ENCODE measurements around the gene ZNF746.
A peak's percentile ranks its signal among the peaks of the same experiment; 100 is the strongest.
"Not testable (repeated sequence)": the region's sequence is repeated elsewhere in the genome, so short reads cannot be mapped to it uniquely, and the experiment has no call there.

ZNF746 gene

DNA sequence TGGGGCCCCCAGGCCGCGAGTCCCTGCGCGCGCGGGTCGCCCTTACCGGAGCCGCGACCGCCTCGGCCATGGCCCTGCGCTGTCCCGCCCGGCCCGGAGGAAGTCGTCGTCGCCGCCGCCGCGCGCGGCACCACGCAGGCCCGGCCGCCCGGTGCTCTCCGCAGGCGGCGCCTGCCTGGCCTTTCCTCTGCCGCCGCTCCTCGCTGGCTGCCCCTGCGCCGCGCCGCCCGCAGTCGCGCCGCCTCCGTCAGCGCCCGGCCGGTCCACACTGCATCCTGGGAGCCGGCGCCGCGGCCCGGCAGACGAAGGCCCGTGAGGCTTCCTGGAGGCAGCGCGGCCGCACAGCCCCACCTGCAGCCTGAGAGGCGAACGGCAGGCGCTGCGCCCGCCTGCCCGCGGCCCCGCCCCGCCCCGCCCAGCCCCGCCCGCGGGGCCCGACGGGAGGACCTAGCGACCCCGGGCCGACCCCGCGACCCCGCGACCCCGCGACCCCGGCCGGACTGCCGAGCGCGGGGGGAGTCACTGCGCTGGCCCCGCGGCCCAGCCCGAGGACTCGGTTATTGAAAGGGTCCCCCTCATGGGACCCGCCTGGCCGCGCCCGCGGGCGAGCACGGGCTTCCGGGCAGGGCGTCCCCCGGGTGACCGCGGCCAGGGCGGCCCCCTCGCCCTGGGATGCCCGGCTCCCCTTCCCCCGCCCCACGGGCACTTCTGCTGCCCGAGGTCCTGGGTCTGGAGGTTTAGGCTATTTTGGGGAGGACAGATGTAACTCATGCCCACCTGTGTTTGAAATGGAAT is at the start of gene ZNF746:
Gene ZNF746 (minus strand): TSS at position 343 of the 795 bp plus-strand sequence. CDS start 273 bp downstream, at position 70.
- DNase-seq (ENCODE audit: low read depth) = peak; percentile 67

- no peak for DNase-seq (ENCODE audit: low read depth)
Measured at GRCh38 chr7:149547126-149547525, 49.5 kb upstream of the ZNF746 start.

- no peak for DNase-seq (ENCODE audit: low read depth)
Measured at GRCh38 chr7:149546331-149546730, 48.7 kb upstream of the ZNF746 start.

DNA sequence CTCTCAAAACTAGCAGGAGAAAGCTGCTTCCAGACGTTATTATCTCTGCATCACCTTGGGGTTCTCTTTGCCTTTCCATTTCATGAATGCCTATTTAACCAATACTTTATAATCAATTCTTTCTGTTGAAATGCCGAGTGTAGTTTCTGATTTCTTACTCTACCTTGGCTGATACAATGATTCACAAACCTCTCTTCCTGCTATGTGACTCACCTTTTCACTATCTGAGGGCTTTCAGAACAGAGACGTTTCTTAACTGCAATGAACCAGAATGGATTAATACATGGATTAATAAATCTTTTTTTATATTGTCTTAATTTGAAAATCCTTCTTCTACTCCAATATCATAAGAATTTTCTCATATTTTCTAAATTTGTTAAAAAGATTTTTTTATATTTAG is 46.4 kb upstream of the ZNF746 start:
- no peak for DNase-seq (ENCODE audit: low read depth)

- no peak for DNase-seq (ENCODE audit: low read depth)
Measured at GRCh38 chr7:149532654-149533053, 35.0 kb upstream of the ZNF746 start.

- no peak for DNase-seq (ENCODE audit: low read depth)
Measured at GRCh38 chr7:149529136-149529718, 31.6 kb upstream of the ZNF746 start.

GRCh38 chr7:149527414-149527813 is 29.8 kb upstream of the ZNF746 start:
- DNase-seq (ENCODE audit: low read depth) = no peak

- no peak for DNase-seq (ENCODE audit: low read depth)
Measured at GRCh38 chr7:149525280-149525679, 27.7 kb upstream of the ZNF746 start.

GRCh38 chr7:149524394-149524793 is 26.8 kb upstream of the ZNF746 start:
- DNase-seq (ENCODE audit: low read depth) = no peak

DNA sequence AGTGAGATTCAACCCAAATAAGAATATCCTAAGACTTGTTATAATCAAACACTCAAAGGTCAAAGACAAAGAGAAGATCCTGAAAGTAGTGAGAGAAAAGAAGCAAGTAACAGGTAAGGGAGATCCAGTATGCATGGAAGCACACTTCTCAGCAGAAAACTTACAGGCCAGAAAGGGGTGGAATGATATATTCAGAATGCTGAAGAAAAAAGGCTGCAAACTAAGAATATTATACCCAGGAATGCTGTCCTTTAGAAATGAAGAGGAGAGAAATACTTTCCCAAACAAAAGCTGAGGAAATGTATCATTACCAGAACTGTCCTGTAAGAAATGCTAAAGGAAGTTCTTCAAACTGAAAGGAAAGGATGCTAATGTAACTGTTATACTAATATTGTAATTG is 12.6 kb upstream of the ZNF746 start:
- DNase-seq (ENCODE audit: low read depth) = no peak

DNA sequence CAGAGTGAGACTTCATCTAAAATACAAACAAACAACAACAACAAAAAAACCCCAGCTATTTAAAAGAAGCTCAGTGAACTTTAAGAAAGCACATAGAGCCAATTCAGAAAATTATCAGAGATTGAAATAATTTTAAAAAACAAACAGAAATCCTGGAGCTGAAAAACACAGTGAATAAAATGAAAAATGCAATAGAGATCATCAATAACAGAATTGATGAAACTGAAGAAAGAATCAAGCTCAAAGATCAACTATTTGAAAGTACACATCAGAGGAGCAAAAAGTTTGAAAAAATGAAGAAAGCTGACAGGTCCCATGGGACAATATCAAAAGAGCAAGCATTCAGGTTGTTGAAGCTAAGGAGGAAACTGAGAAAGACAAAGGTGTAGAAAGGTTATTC is 12.2 kb upstream of the ZNF746 start:
- DNase-seq (ENCODE audit: low read depth) = no peak

DNA sequence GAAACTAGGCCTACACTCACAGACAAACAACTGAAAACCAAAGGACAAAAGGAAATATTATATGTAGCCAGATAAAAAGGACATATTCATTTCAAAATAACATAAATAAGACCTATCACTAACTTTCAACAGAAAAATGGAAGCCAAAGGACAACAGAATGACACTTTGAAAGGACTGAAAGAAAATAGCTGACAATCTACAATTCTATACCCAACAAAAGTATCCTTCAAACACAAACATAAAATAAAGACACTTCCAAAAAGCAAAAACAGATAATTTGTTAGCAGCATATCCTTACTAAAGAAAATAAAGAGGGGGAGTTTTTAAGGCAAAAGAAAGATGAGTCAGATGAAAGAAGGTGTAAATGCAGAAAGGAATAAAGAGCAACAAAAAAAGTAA is 7.9 kb upstream of the ZNF746 start:
- DNase-seq (ENCODE audit: low read depth) = no peak

DNA sequence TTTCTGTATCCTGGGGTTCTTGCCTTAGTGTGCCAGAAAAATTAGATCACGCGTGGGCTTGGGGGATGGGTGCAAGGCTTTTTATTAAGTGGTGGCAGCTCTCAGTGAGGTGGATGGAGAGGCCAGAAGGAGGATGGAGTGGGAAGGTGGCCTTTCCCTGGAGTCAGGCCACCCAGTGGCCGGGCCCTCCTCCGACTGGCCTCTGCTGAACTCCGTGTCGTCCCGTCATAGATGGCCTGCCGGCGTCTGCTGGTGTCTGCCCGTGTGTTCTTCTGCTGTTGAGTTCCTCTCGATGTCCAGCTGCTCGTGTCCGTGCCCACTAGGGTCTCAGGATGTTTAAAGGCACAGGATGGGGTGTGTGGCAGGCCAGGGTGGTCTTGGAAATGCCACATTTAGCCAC is 4.0 kb upstream of the ZNF746 start:
- DNase-seq (ENCODE audit: low read depth) = no peak

DNA sequence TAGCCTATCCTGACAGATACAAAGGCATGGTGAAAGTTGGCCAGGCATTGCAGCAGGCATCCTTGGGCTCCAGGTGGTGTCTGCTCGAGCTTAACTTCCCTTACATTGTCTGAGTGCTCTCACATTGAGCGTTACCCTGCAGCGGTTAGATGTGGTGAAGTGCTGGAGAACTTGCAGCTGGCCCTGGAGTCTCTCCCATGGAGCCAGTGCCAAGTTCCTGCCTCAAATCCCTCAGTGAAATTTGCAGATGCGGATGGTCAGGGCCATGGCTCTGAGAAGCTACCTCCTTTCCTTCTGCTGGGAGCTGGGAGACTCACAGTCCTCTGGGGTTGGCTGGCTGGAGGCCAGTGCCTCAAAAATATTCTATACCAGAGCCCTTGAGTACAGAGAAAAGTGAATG is 3.3 kb upstream of the ZNF746 start:
- DNase-seq (ENCODE audit: low read depth) = no peak

DNA sequence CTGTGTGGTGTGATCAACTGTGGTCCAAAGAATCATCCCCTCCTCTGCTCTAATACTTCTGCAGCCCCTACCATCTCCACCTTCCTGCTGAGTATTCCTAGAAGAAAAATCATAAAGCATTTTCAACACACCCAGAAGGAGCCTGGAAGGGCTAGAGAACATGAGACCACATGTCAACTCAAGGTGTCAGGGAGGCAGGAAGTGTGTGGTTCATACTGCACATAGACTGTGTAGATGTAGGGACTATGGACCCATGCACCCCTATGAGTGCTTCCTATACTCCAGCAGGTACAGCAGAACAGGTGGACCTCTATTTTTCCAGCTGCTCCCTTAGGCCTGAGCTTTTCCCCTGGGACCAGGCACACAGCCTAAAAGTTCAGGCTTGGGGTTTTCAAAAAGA is 2.6 kb upstream of the ZNF746 start:
- DNase-seq (ENCODE audit: low read depth) = no peak

DNA sequence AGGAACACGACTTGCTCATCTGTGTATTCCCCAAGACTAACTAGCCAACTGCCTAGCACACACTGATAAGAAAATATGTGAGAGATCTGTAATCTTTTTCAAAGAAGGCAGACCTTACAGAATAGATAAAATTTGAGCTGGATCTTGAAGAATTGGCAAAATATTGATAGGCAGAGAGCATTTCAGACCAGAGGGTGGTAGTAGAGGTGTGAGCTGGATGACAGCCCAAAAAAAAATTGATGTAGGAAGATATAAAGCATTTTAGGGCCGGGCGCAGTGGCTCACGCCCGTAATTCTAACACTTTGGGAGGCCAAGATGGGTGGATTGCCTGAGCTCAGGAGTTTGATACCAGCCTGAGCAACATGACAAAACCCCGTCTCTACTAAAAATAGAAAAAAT is 1.2 kb upstream of the ZNF746 start:
- no peak for DNase-seq (ENCODE audit: low read depth)

DNA sequence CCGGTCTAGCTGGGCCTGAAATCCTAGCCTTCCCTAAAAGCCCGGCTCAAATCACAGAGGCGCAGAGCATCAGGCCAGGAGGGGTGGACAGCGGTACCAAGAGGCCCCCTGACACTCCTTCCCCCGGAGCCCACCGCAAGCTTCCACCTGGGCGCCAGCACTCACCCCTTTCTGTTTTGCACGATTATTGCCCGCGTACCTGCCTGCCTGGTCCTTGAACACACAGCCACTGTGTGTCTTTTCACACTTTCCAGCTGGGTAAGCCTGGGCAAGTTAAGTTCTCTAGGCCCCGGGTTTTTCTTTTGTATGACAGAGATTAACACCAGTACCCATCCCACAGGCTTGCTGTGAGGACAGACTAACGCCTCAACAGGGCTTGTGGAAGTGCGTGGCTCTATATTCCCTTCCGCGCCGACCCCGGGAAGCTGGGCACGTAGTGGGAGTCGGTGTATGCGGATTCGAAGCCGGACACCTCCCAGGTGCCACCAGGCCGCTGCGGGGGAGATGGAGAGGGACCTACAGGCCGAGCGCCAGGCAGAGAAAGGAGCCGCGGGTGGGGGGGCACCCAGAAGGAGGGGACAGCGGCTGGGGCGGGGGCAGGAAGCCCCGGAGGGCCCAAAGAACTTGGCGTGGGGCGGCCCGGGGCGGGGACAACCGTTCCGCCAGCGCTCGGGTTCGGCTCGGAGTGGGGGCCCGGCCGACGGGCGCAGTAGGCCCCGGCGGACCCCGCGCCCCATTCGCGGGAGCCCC is 792 bp downstream of the ZNF746 start:
- DNase-seq (ENCODE audit: low read depth) = peak; percentile 49

DNA sequence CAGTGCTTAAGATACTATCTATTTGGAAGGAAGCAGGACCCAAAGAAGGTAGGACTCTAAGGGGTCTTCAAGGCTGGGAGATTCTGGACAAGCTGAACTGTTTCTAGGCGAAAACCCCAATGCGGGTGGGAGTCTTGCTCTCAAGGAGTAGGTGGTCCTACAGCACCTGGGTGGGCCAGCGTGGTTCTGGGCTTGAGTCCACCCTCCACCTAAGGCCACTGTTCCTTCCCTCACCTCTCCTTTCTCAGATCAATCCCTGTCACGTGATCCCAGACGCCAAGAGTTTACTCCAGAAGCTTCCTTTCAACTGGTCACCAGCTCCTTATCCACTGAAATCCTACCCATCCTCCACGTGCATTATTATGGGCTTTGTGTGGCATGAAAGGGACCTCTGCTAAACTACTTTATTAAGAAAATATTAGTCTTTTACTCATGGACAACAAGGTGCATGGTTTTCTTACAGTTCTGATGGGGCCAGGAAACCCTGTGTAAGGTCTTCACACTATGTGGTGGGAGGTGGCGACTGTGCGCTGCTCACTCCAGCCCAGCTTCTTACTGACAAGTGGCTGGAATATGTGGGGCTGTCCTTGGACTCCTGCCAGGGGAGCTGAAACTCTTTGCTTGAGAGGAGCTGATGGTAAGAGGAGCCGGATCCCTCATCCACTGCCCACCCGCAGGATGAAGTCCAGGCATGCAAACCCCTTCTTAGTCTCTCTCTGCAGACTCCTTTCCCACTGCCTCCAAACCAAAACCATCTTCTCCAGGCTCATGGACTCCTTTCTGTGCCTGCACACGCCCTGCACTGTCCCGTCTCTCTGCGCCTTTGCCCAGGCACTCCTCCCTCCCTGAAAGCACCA is 1.6 kb downstream of the ZNF746 start:
- DNase-seq (ENCODE audit: low read depth) = no peak

GRCh38 chr7:149494738-149495368 is 2.8 kb downstream of the ZNF746 start:
- no peak for DNase-seq (ENCODE audit: low read depth)

DNA sequence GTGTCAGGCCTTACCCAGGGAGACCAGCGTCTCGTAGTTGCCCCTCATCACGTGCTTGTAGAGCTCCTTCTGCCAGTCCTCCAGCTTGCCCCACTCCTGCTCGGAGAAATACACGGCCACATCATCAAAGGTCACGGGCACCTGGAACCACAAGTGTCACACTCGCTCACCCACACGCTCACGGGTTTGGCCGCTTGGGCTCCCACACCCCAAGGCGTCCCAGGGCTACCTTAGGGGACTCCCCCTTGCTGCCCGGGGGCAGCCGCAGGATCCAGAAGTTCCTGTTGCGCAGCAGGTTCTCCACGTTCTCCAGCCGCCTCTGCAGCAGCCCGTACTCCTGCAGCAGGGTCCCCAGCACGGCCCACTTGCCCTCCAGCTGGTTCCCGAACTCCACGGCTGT is 3.6 kb downstream of the ZNF746 start:
- not testable (repeated sequence) for DNase-seq (ENCODE audit: low read depth)

DNA sequence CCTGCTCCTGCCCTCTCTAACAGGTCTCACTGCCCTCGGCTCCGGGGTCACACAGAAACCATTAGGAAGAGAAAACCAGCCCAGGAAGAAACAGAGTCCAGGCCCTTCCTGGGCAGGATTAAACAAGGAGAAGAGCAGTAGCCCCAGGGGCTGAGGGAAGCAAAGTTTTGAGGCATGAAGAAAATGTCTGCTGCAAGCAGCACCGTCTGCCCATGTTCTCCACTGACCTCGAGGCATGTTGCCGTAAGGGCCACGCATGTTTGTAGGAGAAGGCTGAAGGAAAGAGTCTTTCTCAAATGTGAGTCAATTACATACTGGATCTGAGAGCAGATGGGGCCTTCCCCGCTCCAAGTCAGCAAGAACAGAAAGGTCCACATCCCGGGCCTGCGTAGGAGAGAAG is 4.2 kb downstream of the ZNF746 start:
- DNase-seq (ENCODE audit: low read depth) = no peak

All from stimulated activated CD8-positive, alpha-beta memory T cell treated with anti-CD3 and anti-CD28 coated beads, Interleukin-12 subunit alpha, Interleukin-12 subunit beta, amount 100 ng/mL, for 4 hours (primary cell).